Measurements from ENCODE around the gene AGBL4. TPM values are rescaled to one million over a fixed set of nuclear protein-coding genes. Genes with fewer than 3 reads are reported as not detected.

Gene AGBL4
- total RNA-seq, 2 donors from 2014 or later, result not detected

DNA sequence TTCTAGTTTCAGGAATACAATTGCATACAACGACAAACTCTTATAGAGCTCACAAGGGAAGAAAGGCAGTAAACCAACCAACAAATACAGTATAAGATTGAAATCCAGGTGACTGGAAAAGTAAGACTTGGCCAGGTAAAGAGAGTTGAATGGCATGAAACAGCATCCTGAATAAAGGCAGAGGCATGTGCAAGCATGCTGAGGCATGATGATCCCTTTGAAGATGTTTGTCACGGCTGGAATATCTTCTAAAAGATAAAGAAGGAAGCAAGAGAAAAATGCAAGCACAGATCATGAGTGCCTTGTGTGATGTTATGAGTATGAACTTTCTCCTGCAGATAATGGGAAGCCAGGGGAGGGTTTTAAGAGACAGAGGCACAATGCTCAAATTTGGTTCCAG is 1468.5 kb downstream of the AGBL4 start:
- H3K4me3 ChIP-seq, result no peak overlapping the region
- no peak for TF ChIP-seq CTCF (IDR thresholded peaks at IDR 0.05)
- H3K27ac ChIP-seq, result no peak overlapping the region
- no peaks in the 10 kb centered on the region for H3K9me3 ChIP-seq
- H3K4me1 ChIP-seq (ENCODE audit: control insufficient read depth in 1 of 2, low read depth in 2 of 2), result no peaks in the 10 kb centered on the region
- no peak for ATAC-seq (ENCODE audit: insufficient number of reproducible peaks, low FRiP score, low read depth)
- DNase-seq (ENCODE audit: low spot score), result no peak
- no peaks in the 10 kb centered on the region for H3K27me3 ChIP-seq (replicated peaks; ENCODE audit: insufficient read depth)
- no peaks in the 10 kb centered on the region for H3K36me3 ChIP-seq

DNA sequence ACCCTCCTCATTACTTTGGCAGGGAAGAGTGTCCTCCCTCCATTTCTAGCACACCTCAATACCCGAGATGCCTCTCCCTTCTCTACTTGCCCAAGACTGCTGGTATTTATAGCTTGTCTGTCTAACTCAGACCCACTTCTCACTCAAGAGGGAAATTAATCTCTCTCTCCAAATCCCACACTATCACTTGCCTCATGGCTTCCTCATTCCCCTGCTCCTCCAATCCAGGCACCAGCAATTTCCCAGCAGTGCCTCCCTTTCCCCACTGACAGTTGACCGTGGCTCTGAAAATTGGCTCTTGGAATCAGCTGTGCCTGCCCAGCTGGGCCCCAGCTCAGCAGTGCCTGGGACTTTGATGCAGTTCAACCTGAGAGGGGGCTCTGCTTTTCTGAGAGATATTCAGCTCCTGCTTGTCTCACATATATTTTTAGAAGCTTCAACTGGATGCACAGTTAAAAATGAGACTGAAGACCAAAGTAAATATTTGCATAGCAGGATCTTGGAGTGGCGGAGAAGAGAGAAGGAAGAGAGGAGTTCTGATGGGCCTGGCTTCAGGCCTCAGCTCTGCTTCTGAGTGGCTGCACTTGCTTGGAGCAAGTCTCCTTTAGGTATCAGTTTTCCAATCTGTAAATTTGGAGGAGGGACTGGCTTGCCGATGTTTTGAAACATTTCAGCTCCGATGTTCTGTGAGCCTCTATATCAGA is 1470.7 kb downstream of the AGBL4 start:
- DNase-seq (ENCODE audit: low spot score) (no peak), ATAC-seq (ENCODE audit: insufficient number of reproducible peaks, low FRiP score, low read depth) (no peak)
- no peaks in the 10 kb centered on the region for H3K9me3 ChIP-seq
- TF ChIP-seq CTCF (IDR thresholded peaks at IDR 0.05), result no peak
- H3K27me3 ChIP-seq (replicated peaks; ENCODE audit: insufficient read depth), result no peaks in the 10 kb centered on the region
- no peaks in the 10 kb centered on the region for H3K4me1 ChIP-seq (ENCODE audit: control insufficient read depth in 1 of 2, low read depth in 2 of 2)
- H3K36me3 ChIP-seq, result no peaks in the 10 kb centered on the region
- no peak overlapping the region for H3K27ac ChIP-seq
- no peak overlapping the region for H3K4me3 ChIP-seq

GRCh38 chr1:48552420-48552819 is 1471.3 kb downstream of the AGBL4 start:
- no peak for TF ChIP-seq CTCF (IDR thresholded peaks at IDR 0.05)
- H3K27me3 ChIP-seq (replicated peaks; ENCODE audit: insufficient read depth), result no peaks in the 10 kb centered on the region
- no peak overlapping the region for H3K4me3 ChIP-seq
- DNase-seq (ENCODE audit: low spot score) (no peak), ATAC-seq (ENCODE audit: insufficient number of reproducible peaks, low FRiP score, low read depth) (no peak)
- no peaks in the 10 kb centered on the region for H3K36me3 ChIP-seq
- no peaks in the 10 kb centered on the region for H3K9me3 ChIP-seq
- H3K27ac ChIP-seq, result no peak overlapping the region
- H3K4me1 ChIP-seq (ENCODE audit: control insufficient read depth in 1 of 2, low read depth in 2 of 2), result no peaks in the 10 kb centered on the region

GRCh38 chr1:48548985-48549384 is 1474.8 kb downstream of the AGBL4 start:
- H3K36me3 ChIP-seq, result no peaks in the 10 kb centered on the region
- no peak overlapping the region for H3K4me3 ChIP-seq
- no peak overlapping the region for H3K27ac ChIP-seq
- no peaks in the 10 kb centered on the region for H3K9me3 ChIP-seq
- DNase-seq (ENCODE audit: low spot score) (no peak), ATAC-seq (ENCODE audit: insufficient number of reproducible peaks, low FRiP score, low read depth) (no peak)
- no peak for TF ChIP-seq CTCF (IDR thresholded peaks at IDR 0.05)
- H3K27me3 ChIP-seq (replicated peaks; ENCODE audit: insufficient read depth), result no peaks in the 10 kb centered on the region
- no peaks in the 10 kb centered on the region for H3K4me1 ChIP-seq (ENCODE audit: control insufficient read depth in 1 of 2, low read depth in 2 of 2)

- no peaks in the 10 kb centered on the region for H3K9me3 ChIP-seq
- no peak overlapping the region for H3K27ac ChIP-seq
- ATAC-seq (ENCODE audit: insufficient number of reproducible peaks, low FRiP score, low read depth) (no peak), DNase-seq (ENCODE audit: low spot score) (no peak)
- H3K4me1 ChIP-seq (ENCODE audit: control insufficient read depth in 1 of 2, low read depth in 2 of 2), result no peaks in the 10 kb centered on the region
- no peaks in the 10 kb centered on the region for H3K27me3 ChIP-seq (replicated peaks; ENCODE audit: insufficient read depth)
- no peak for TF ChIP-seq CTCF (IDR thresholded peaks at IDR 0.05)
- no peaks in the 10 kb centered on the region for H3K36me3 ChIP-seq
- no peak overlapping the region for H3K4me3 ChIP-seq
Observed at GRCh38 chr1:48547561-48548220, 1476.1 kb downstream of the AGBL4 start.
